LNCAP (cell line): Measurements from ENCODE around the gene C2orf76.

Source experiments
- TF ChIP-seq, protein P1 (sequence below): fragments of 450-650 bp; IDR thresholded peaks from 2 replicates; pipeline ENCODE4 v1.5.1; 2017; ENCODE audit warnings: mild to moderate bottlenecking

Gene C2orf76

DNA sequence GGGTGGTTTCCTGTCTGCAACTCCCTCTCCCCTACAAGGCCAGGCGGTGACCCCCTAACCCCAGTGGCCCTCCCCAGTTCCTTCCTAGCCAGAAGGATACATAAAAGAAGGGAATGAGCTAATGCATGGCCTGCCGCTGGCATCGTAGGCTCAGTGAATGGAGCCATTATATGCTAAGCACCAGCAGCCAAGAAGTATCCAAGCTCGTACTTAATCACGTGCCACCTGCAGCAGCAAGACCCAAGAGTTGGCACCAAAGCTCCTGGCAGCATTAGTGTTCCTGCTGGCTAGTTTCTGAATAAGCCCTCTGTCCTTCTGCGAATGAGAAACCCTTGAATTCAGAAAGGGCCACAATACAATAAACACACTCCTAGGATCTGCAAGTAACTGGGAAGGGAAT is 4.5 kb upstream of the C2orf76 start:
- TF ChIP-seq, protein P1, sequence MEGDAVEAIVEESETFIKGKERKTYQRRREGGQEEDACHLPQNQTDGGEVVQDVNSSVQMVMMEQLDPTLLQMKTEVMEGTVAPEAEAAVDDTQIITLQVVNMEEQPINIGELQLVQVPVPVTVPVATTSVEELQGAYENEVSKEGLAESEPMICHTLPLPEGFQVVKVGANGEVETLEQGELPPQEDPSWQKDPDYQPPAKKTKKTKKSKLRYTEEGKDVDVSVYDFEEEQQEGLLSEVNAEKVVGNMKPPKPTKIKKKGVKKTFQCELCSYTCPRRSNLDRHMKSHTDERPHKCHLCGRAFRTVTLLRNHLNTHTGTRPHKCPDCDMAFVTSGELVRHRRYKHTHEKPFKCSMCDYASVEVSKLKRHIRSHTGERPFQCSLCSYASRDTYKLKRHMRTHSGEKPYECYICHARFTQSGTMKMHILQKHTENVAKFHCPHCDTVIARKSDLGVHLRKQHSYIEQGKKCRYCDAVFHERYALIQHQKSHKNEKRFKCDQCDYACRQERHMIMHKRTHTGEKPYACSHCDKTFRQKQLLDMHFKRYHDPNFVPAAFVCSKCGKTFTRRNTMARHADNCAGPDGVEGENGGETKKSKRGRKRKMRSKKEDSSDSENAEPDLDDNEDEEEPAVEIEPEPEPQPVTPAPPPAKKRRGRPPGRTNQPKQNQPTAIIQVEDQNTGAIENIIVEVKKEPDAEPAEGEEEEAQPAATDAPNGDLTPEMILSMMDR: no peak

DNA sequence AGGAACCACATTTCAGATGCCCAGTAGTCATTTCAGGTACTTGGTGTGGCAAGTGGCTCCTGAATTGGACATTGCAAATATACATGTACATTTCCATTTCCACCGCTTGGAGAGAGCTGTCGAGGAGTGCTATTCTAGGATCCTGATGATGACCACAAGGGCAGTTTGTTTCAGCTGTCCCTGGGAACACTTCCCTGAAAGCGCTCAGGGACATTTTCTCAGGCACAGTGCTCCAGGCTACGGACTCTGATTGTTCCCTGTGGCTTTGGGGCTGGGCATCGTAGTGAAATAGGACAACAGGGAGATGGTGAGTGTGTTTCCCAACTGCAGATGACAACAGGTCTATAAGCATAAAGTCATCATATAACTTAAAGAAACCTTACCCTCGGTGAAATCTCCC is 3.2 kb upstream of the C2orf76 start:
- TF ChIP-seq, protein P1: no peak

DNA sequence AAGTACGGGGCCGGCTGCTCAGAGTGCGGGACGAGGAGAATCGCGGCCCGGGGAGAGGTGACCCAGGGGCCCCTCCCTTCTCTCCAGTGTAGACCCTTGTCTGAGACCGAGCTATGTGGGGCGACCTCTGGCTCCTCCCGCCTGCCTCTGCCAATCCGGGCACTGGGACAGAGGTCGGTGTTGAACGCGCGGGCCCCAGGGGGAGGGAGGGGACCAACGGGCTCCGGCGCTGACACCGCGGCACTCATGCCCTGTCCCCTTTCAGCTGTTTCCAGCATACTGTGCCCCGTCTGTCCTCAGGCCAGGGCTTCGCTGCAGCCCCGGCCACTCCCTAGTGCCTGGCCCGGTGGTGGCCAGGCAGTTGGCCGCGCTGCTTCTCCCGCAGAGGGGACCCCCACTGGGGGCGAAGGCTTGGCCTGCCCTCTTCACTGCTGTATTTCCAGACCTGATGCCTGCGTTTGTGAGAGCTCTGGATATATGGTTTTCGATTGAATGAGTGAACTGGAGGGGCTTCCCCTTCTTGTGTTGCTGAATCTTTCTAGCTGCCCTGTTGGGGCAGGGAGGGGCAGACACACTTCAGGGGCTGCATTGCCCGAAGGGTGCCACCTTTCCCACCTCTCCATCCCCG is 952 bp upstream of the C2orf76 start:
- TF ChIP-seq, protein P1: no peak

DNA sequence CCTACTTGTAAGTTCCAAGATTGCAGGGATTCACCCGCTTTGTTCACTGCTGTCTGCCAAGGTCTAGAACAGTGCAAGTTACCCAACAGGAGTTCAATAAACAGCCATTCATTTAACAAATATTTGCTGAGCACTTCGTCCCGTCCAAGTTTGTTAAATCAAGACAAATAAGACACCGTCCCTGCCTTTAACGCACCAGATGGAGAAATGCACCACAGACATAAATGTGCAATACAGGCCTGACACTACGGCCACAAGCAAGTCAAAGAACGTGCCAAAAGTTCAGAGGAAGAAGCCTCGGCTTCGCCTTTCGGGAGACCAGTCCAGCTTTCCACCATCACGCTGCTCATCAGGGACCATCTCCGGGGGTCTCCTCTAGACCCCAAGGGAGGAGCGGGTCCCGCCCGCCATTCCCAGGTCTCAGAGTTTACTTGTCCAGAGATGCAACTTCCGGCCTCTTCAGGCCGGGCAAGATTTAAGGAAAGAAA is 429 bp downstream of the C2orf76 start:
- TF ChIP-seq, protein P1: no peak

DNA sequence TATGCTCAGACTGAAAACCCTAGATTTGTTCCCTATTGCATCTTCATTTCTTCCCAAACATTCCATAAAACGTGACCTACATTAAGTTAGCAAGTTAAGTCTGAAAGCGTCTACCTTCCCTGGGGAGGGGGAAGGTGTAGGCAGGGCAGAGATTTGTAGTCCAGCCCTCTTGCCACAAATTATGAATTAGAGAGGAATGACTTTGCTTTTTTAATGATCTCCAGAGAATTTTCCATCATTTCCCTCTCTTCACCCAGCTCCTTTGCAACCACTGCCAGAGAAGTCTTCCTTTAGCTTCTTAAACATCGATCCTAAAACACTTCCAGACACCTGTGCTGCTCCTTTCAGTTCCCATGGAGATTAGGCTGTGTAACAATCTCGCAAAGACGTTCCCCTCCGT is 1.2 kb downstream of the C2orf76 start:
- TF ChIP-seq, protein P1: no peak

DNA sequence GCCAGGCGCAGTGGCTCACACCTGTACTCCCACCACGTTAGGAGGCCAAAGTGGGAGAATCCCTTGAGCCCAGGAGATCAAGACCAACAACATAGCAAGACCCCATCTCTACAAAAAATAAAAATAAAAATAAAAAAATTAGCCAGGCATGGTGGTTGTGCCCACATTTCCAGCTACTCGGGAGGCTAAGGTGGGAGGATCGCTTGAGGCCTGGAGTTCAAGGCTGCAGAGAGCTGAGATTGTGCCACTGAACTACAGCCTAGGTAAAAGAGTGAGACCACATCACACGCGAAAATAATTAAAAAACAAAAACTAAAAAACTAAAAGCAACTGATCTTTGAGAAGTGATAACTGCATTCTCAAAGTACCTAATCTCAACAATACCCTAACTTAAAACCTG is 1.8 kb downstream of the C2orf76 start:
- TF ChIP-seq, protein P1: no peak

DNA sequence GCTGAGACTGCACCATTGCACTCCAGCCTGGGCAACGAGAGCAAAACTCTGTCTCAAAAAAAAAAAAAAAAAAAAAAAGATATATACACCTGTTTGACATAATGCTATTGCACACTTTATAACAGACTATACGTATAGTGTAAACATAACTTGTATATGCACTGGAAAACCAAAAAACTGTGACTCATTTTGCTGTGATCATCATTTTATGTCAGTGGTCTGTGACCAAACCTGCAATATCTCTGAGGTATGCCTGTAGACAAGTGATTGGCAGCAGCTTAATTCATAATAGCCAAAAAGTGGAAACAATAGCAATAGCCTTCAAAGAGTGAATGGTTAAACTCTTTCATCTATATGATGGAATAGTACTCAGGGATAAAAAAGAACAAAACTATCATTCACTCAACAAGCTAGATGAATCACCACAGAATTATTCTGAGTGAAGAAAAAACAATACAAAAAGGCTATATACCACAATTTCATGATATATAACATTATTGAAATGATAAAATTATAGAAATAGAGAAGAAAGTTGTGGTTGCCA is 6.1 kb downstream of the C2orf76 start:
- TF ChIP-seq, protein P1: no peak
